Kidney (tissue), 14 donors: ENCODE results near the gene ITGA7. TPM values are rescaled to one million over a fixed set of nuclear protein-coding genes. Genes with fewer than 3 reads are reported as not detected.

Experiments
- DNase-seq, 5 donors: peaks; one replicate each; pipeline ENCODE4 v3.0.0-alpha.2; 2013 to 2020
- FAIRE-seq: peaks from 2 replicates; lab custom pipeline; 2012; peaks lifted over from hg19 to GRCh38; lab: Jason Lieb, UNC
- H3K27ac ChIP-seq, 2 donors: one replicate each; pipeline ENCODE4 v1.7.0; 2013; ENCODE audit warnings: low read depth in 2 of 2, low read length in 2 of 2, inconsistent platforms in 1 of 2
- H3K27me3 ChIP-seq: one replicate; pipeline ENCODE4 v1.7.1; 2013; ENCODE audit warnings: low read length, inconsistent platforms; ENCODE audit not compliant: control insufficient read depth, insufficient read depth
- H3K36me3 ChIP-seq, 3 donors: one replicate each; pipeline versions ENCODE4 v1.7.0 to v1.7.1; 2013; ENCODE audit warnings: low read length in 3 of 3, control low read depth in 1 of 3, inconsistent platforms in 1 of 3; ENCODE audit not compliant: insufficient read depth in 3 of 3, control insufficient read depth in 2 of 3
- H3K4me1 ChIP-seq, 3 donors: one replicate each; pipeline versions ENCODE4 v1.7.0 to v1.7.1; 2013; ENCODE audit warnings: low read length in 3 of 3, inconsistent platforms in 1 of 3, low read depth in 1 of 3; ENCODE audit not compliant: control insufficient read depth in 2 of 3, insufficient read depth in 2 of 3
- H3K4me3 ChIP-seq, 3 donors: one replicate each; pipeline versions ENCODE4 v1.7.0 to v1.8.1; 2013; ENCODE audit warnings: low read length in 3 of 3, control low read depth in 1 of 3, inconsistent platforms in 1 of 3
- H3K9ac ChIP-seq, 3 donors: one replicate each; pipeline versions ENCODE4 v1.7.0 to v1.7.1; 2013; ENCODE audit warnings: low read length in 3 of 3, control low read depth in 1 of 3, inconsistent platforms in 1 of 3
- H3K9me3 ChIP-seq, 3 donors: one replicate each; pipeline versions ENCODE4 v1.7.0 to v1.7.1; 2013; ENCODE audit warnings: low read length in 3 of 3, control low read depth in 1 of 3, inconsistent platforms in 1 of 3; ENCODE audit not compliant: control insufficient read depth in 2 of 3, insufficient read depth in 1 of 3
- CTCF ChIP-seq: IDR thresholded peaks from 3 replicates; pipeline ENCODE4 v1.5.1; 2012; ENCODE audit warnings: mild to moderate bottlenecking, moderate library complexity, borderline replicate concordance; ENCODE audit not compliant: insufficient read depth; ENCODE audit errors: extremely low read depth
- intact Hi-C: fragments of 100-400 bp; cut with DNase I; formaldehyde crosslinking; loops from one replicate; pipeline ENCODE4 v1.11.1; 2022
- polyA plus RNA-seq: library from polyadenylated mRNA; stranded (reverse); fragments of 350-450 nt; fragmentation: Illumina TruSeq; extraction: RNeasy Lipid Tissue Mini Kit (QIAGEN cat#74804); gene quantifications from one replicate; pipeline ENCODE4 v1.2.3, GENCODE V29; 2014; ENCODE audit warnings: low read depth, low replicate concordance; ENCODE audit not compliant: insufficient read depth
- total RNA-seq: library from RNA; stranded (reverse); fragmentation: NEBNext Ultra II Directional; extraction: Animal tissue kit (Norgen Biotek cat#: 25700); gene quantifications from one replicate; pipeline ENCODE4 v1.2.1, GENCODE V29; 2021
- donor health status: control.
- donor health status: control.
- donor health status: control.
- donor health status: control.
- donor health status: control.
- donor health status: DM: yes; HTN: yes; CAD: no.
- donor health status: Normal renal cell carcinoma (clear cell type).

The ITGA7 gene
- total and polyA plus RNA-seq, 2 donors from 2014 or later: 26.2 to 66.3 TPM

- DNase-seq (no peak), FAIRE-seq (no peak)
- Histone ChIP-seq H3K36me3 (no peaks in the 10 kb centered on the region), H3K4me3 (no peak overlapping the region), H3K27me3 (no peaks in the 10 kb centered on the region), H3K9ac (no peak overlapping the region), H3K27ac (no peak overlapping the region), H3K4me1 (peaks cover 0 to 16% (median 16%) of the 10 kb centered on the region in 3 donors), H3K9me3 (no peaks in the 10 kb centered on the region)
- no peak for TF ChIP-seq CTCF
- intact Hi-C loops: no loop called here
These were observed 24.6 kb upstream of the ITGA7 start for GRCh38 chr12:55732288-55732687.

GRCh38 chr12:55729819-55730818 is 22.4 kb upstream of the ITGA7 start:
- peak; percentile 11 for TF ChIP-seq CTCF
- Histone ChIP-seq H3K4me1 (peaks cover 0 to 24% (median 20%) of the 10 kb centered on the region in 3 donors), H3K36me3 (peaks cover 5 to 19% (median 6%) of the 10 kb centered on the region in 3 donors), H3K27me3 (no peaks in the 10 kb centered on the region), H3K4me3 (peak overlapping the region; percentile 77 to 87 (median 79)), H3K9me3 (no peaks in the 10 kb centered on the region), H3K9ac (peak overlapping the region; percentile 12 to 100 (median 85)), H3K27ac (peak overlapping the region; percentile 99)
- intact Hi-C loops: no loop called here
- DNase-seq (peak; percentile 73 to 87 (median 83)), FAIRE-seq (no peak)

- no peak for TF ChIP-seq CTCF
- Histone ChIP-seq H3K4me3 (peak within 1 kb of the TSS; percentile 79 to 87 (median 82)), H3K4me1 (peaks cover 0 to 26% (median 20%) of the 10 kb centered on the region in 3 donors), H3K36me3 (peaks cover 6 to 26% (median 9%) of the 10 kb centered on the region in 3 donors), H3K27ac (peak within 1 kb of the TSS; percentile 99), H3K9me3 (no peaks in the 10 kb centered on the region), H3K27me3 (no peaks in the 10 kb centered on the region), H3K9ac (peak within 1 kb of the TSS; percentile 76 to 100 (median 85))
- DNase-seq: peak; percentile 90 to 98 (median 94)
- FAIRE-seq: no peak
- intact Hi-C loops: no loop called here
These were observed 21.5 kb upstream of the ITGA7 start, which contains the start of gene CD63 for GRCh38 chr12:55728939-55729818. CD63 (minus strand) TSS chr12:55729009; CDS start chr12:55728341, 668 bp downstream.
